HG03460 (cell line): Measurements from ENCODE around the gene GNAT1.

Source experiments
- ATAC-seq: cut with Tn5 transposase; IDR thresholded peaks from one replicate; pipeline ENCODE4 v1.9.1; 2021; ENCODE audit not compliant: unreplicated experiment

The GNAT1 gene

GRCh38 chr3:50162034-50162883 lies 29.2 kb upstream of the GNAT1 start:
- no peak for ATAC-seq

- no peak for ATAC-seq
These were observed 27.6 kb upstream of the GNAT1 start for GRCh38 chr3:50163572-50164455.

- no peak for ATAC-seq
These were observed 26.9 kb upstream of the GNAT1 start for GRCh38 chr3:50164481-50164880.

GRCh38 chr3:50164984-50165909 lies 26.2 kb upstream of the GNAT1 start:
- no peak for ATAC-seq

GRCh38 chr3:50165910-50166538 lies 25.4 kb upstream of the GNAT1 start:
- ATAC-seq = no peak

GRCh38 chr3:50166620-50167019 lies 24.8 kb upstream of the GNAT1 start:
- no peak for ATAC-seq

GRCh38 chr3:50167069-50167840 lies 24.2 kb upstream of the GNAT1 start:
- no peak for ATAC-seq

GRCh38 chr3:50167841-50168209 lies 23.6 kb upstream of the GNAT1 start:
- ATAC-seq = no peak

- no peak for ATAC-seq
These were observed 23.0 kb upstream of the GNAT1 start for GRCh38 chr3:50168388-50168787.

- no peak for ATAC-seq
These were observed 22.6 kb upstream of the GNAT1 start for GRCh38 chr3:50168791-50169190.

- ATAC-seq = no peak
These were observed 22.1 kb upstream of the GNAT1 start for GRCh38 chr3:50169232-50169832.

GRCh38 chr3:50169858-50170257 lies 21.6 kb upstream of the GNAT1 start:
- ATAC-seq = no peak

- no peak for ATAC-seq
These were observed 20.7 kb upstream of the GNAT1 start for GRCh38 chr3:50170689-50171088.

- ATAC-seq = no peak
These were observed 19.7 kb upstream of the GNAT1 start for GRCh38 chr3:50171540-50172301.

GRCh38 chr3:50172626-50173220 lies 18.7 kb upstream of the GNAT1 start:
- no peak for ATAC-seq

GRCh38 chr3:50173685-50174516 lies 17.5 kb upstream of the GNAT1 start:
- ATAC-seq = no peak

- no peak for ATAC-seq
These were observed 16.9 kb upstream of the GNAT1 start for GRCh38 chr3:50174517-50174895.
